CD14-positive monocyte (primary cell): ENCODE results near the gene LRRC8C. TPM values are rescaled to one million over a fixed set of nuclear protein-coding genes. Genes with fewer than 3 reads are reported as not detected.

Experiments used
- DNase-seq, 3 donors: peaks; one replicate each; pipeline ENCODE4 v3.0.0-alpha.2; 2011 to 2022
- H2AFZ ChIP-seq: 2 replicates; pipeline ENCODE4 v1.6.0; 2012; ENCODE audit warnings: mild to moderate bottlenecking, low read depth, low read length, inconsistent platforms; ENCODE audit not compliant: insufficient read depth, poor library complexity, severe bottlenecking
- H3K27ac ChIP-seq, 2 donors: 1 replicate in 1 of 2; 2 replicates in 1 of 2; pipeline ENCODE4 v1.5.1; 2012 to 2013; ENCODE audit warnings: low read length in 2 of 2, control low read depth in 1 of 2, inconsistent platforms in 1 of 2, low read depth in 1 of 2, mild to moderate bottlenecking in 1 of 2
- H3K27me3 ChIP-seq, 2 donors: one replicate each; pipeline versions ENCODE4 v1.6.0 to v1.6.1; 2011 to 2013; ENCODE audit warnings: low read length in 2 of 2; ENCODE audit not compliant: control insufficient read depth in 2 of 2, insufficient read depth in 2 of 2
- H3K36me3 ChIP-seq, 2 donors: replicated peaks in 1 of 2; 1 replicate in 1 of 2; 2 replicates in 1 of 2; pipeline versions ENCODE4 v1.5.1 to v1.6.1; 2012 to 2013; ENCODE audit warnings: low read length in 2 of 2, control low read depth in 1 of 2, inconsistent platforms in 1 of 2, mild to moderate bottlenecking in 1 of 2; ENCODE audit not compliant: insufficient read depth in 2 of 2, control insufficient read depth in 1 of 2
- H3K4me1 ChIP-seq, 2 donors: 1 replicate in 1 of 2; 2 replicates in 1 of 2; pipeline versions ENCODE4 v1.5.1 to v1.6.1; 2012 to 2013; ENCODE audit warnings: low read length in 2 of 2, control low read depth in 1 of 2, inconsistent platforms in 1 of 2, mild to moderate bottlenecking in 1 of 2, moderate library complexity in 1 of 2; ENCODE audit not compliant: insufficient read depth in 2 of 2, control insufficient read depth in 1 of 2
- H3K4me2 ChIP-seq: replicated peaks from 2 replicates; pipeline ENCODE3; 2012; ENCODE audit warnings: low read length, moderate library complexity, mild to moderate bottlenecking; ENCODE audit not compliant: poor library complexity, severe bottlenecking; ENCODE audit errors: extremely low read depth
- H3K4me3 ChIP-seq, 3 experiments: fragments of 200-600 bp in 1 of 3; sonication (generic) in 1 of 3; replicated peaks in 1 of 3; 1 replicate in 2 of 3; 2 replicates in 1 of 3; pipeline ENCODE4 v1.5.1; 2011 to 2013; ENCODE audit warnings: low read length in 3 of 3, mild to moderate bottlenecking in 3 of 3, control low read depth in 2 of 3, low read depth in 2 of 3, inconsistent platforms in 1 of 3, moderate library complexity in 1 of 3
- H3K79me2 ChIP-seq: 2 replicates; pipeline ENCODE4 v1.6.0; 2012; ENCODE audit warnings: mild to moderate bottlenecking, control low read depth, inconsistent platforms, low read length, moderate library complexity; ENCODE audit not compliant: insufficient read depth
- H3K9ac ChIP-seq: 2 replicates; pipeline ENCODE4 v1.6.0; 2017; ENCODE audit warnings: low read length, mild to moderate bottlenecking; ENCODE audit not compliant: insufficient read depth, poor library complexity, severe bottlenecking
- H3K9me3 ChIP-seq, 2 donors: replicated peaks in 1 of 2; 1 replicate in 1 of 2; 2 replicates in 1 of 2; pipeline versions ENCODE4 v1.5.1 to v1.6.1; 2012 to 2013; ENCODE audit warnings: low read length in 2 of 2, control low read depth in 1 of 2; ENCODE audit not compliant: control insufficient read depth in 1 of 2, insufficient read depth in 1 of 2
- H4K20me1 ChIP-seq: 2 replicates; pipeline ENCODE4 v1.6.0; 2012; ENCODE audit warnings: mild to moderate bottlenecking, low read length, control low read depth, moderate library complexity; ENCODE audit not compliant: insufficient read depth
- H3K27ac Mint-ChIP-seq, 7 donors: one replicate each; pipeline ENCODE4 v1.8.0; 2020; ENCODE audit warnings: mild to moderate bottlenecking in 7 of 7, mixed read lengths in 7 of 7, moderate library complexity in 6 of 7, inconsistent platforms in 2 of 7
- H3K27me3 Mint-ChIP-seq, 3 donors: one replicate each; pipeline ENCODE4 v1.8.0; 2021 to 2022; ENCODE audit warnings: low read depth in 3 of 3, mild to moderate bottlenecking in 3 of 3, mixed read lengths in 3 of 3, moderate library complexity in 3 of 3, inconsistent platforms in 1 of 3
- H3K36me3 Mint-ChIP-seq, 2 donors: one replicate each; pipeline ENCODE4 v1.8.0; 2020; ENCODE audit warnings: mixed read lengths in 2 of 2, inconsistent platforms in 1 of 2, mild to moderate bottlenecking in 1 of 2
- H3K4me1 Mint-ChIP-seq: one replicate; pipeline ENCODE4 v1.8.0; 2020; ENCODE audit warnings: mild to moderate bottlenecking, mixed read lengths
- H3K4me3 Mint-ChIP-seq, 2 donors: one replicate each; pipeline ENCODE4 v1.8.0; 2020; ENCODE audit warnings: mild to moderate bottlenecking in 2 of 2, mixed read lengths in 2 of 2, moderate library complexity in 1 of 2
- H3K9me3 Mint-ChIP-seq, 7 donors: one replicate each; pipeline ENCODE4 v1.8.0; 2020 to 2022; ENCODE audit warnings: mixed read lengths in 7 of 7, mild to moderate bottlenecking in 6 of 7, moderate library complexity in 6 of 7, inconsistent platforms in 2 of 7
- WGBS: methylation state at CpG from one replicate; pipeline ENCODE4 v1.1.5; 2013; ENCODE audit warnings: missing lambda C conversion rate; ENCODE audit not compliant: insufficient coverage; 5-methylcytosine and 5-hydroxymethylcytosine counted together
- intact Hi-C, 2 donors: fragments of 100-400 bp; cut with micrococcal nuclease; formaldehyde crosslinking; loops; one replicate each; pipeline versions ENCODE4 v1.15.0 to v1.15.1; 2023
- polyA plus RNA-seq, 3 donors: library from polyadenylated mRNA; depleted of rRNA in 1 of 3; unstranded in 2 of 3; stranded (reverse) in 1 of 3; fragments of 300-500 nt in 2 of 3; fragments of >200 nt in 1 of 3; fragmentation: Illumina TruSeq in 2 of 3; gene quantifications; 1 replicate in 2 of 3; 2 replicates in 1 of 3; pipeline ENCODE4 v1.2.3, GENCODE V29; 2012 to 2021
- TF ChIP-seq, protein P1 (sequence below): fragments of 200-600 bp; IDR thresholded peaks from one replicate; pipeline ENCODE4 v1.8.0; 2022; ENCODE audit warnings: antibody characterized with exemption, mild to moderate bottlenecking

Gene LRRC8C
- polyA plus RNA-seq, 3 donors = 13.0 to 18.6 (median 16.3) TPM

DNA sequence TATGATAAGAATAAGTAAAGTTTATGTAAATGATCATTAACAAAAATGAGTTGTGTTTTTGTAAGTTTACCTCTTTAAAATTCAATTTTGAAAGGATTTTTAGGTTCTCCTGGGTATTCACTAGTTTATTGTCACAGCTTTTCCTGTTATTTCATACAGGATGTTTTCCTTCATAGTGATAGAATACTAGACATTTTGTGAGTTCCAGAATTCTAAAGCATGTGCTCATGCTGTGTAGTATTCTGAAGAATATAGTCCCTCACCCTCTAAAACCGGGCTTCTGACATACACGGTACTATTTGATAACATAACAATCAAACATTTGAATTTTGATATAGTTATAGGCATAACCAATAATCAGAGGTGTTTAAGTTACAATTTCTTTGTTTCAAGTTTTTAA is 10.7 kb downstream of the LRRC8C start:
- Histone ChIP-seq H3K9ac (no peak overlapping the region), H2AFZ (no peak overlapping the region), H3K4me1 (peaks cover 23 to 39% of the 10 kb centered on the region in 2 donors), H3K4me2 (no peak overlapping the region), H4K20me1 (peaks cover 89% of the 10 kb centered on the region), H3K4me3 (no peak overlapping the region), H3K27me3 (no peaks in the 10 kb centered on the region), H3K36me3 (peaks cover 0 to 6% of the 10 kb centered on the region in 2 donors), H3K79me2 (peaks cover 100% of the 10 kb centered on the region), H3K9me3 (peaks cover 0 to 7% of the 10 kb centered on the region in 2 donors), H3K27ac (peak overlapping the region in 1 of 2 donors; percentile 64)
- TF ChIP-seq, protein P1, sequence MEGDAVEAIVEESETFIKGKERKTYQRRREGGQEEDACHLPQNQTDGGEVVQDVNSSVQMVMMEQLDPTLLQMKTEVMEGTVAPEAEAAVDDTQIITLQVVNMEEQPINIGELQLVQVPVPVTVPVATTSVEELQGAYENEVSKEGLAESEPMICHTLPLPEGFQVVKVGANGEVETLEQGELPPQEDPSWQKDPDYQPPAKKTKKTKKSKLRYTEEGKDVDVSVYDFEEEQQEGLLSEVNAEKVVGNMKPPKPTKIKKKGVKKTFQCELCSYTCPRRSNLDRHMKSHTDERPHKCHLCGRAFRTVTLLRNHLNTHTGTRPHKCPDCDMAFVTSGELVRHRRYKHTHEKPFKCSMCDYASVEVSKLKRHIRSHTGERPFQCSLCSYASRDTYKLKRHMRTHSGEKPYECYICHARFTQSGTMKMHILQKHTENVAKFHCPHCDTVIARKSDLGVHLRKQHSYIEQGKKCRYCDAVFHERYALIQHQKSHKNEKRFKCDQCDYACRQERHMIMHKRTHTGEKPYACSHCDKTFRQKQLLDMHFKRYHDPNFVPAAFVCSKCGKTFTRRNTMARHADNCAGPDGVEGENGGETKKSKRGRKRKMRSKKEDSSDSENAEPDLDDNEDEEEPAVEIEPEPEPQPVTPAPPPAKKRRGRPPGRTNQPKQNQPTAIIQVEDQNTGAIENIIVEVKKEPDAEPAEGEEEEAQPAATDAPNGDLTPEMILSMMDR = no peak
- Mint-ChIP-seq H3K27ac (no peak overlapping the region), H3K4me1 (peaks cover 43% of the 10 kb centered on the region), H3K4me3 (no peak overlapping the region), H3K9me3 (peaks cover 2 to 15% (median 6%) of the 10 kb centered on the region in 7 donors), H3K36me3 (peaks cover 8 to 19% of the 10 kb centered on the region in 2 donors), H3K27me3 (no peaks in the 10 kb centered on the region)
- intact Hi-C loops = no loop called here
- no CpG with 5 or more reads among the region's 2 CpGs for WGBS
- no peak for DNase-seq

DNA sequence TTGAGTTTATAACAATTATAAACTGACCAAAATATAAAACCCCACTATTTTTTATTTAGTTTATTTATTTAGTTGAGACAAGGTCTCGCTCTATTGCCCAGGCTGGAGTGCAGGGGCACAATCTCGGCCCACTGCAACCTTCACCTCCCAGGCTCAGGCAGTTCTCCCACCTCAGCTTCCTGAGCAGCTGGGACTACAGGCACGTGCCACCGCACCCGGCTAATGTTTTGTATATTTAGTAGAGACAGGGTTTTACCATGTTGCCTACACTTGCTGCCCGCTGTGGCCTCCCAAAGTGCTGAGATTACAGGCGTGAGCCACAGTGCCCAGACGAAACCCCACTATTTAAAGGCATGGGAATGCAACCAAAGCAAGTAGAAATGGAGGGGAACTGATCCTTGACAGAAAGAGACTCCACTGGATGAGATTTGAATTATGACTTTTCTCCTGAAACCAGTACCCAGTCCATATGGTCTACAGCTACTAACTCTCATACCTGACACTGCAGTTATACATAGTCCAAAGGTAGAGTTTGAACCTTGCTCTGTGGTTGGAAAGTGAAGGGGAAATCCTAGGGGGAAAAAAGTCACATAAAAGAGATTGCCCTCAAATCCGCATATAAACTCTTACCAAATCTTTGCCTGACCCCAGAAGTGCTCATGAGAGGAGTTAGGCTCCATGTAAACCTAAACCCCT is 11.3 kb downstream of the LRRC8C start:
- no peak overlapping the region for H3K4me3 ChIP-seq
- TF ChIP-seq, protein P1 = no peak
- H3K27ac ChIP-seq = no peak overlapping the region
- H3K27me3 ChIP-seq = no peaks in the 10 kb centered on the region
- intact Hi-C loops = no loop called here
- H3K9me3 ChIP-seq = peaks cover 0 to 7% of the 10 kb centered on the region in 2 donors
- no peak overlapping the region for H2AFZ ChIP-seq
- DNase-seq = no peak
- H3K36me3 Mint-ChIP-seq = peaks cover 6 to 19% of the 10 kb centered on the region in 2 donors
- H3K4me3 Mint-ChIP-seq = no peak overlapping the region
- H3K4me2 ChIP-seq = no peak overlapping the region
- H4K20me1 ChIP-seq = peaks cover 91% of the 10 kb centered on the region
- peaks cover 0 to 6% of the 10 kb centered on the region in 2 donors for H3K36me3 ChIP-seq
- H3K4me1 Mint-ChIP-seq = peaks cover 40% of the 10 kb centered on the region
- H3K27ac Mint-ChIP-seq = peak overlapping the region in 2 of 7 donors; percentile 30 to 67
- peaks cover 2 to 15% (median 6%) of the 10 kb centered on the region in 7 donors for H3K9me3 Mint-ChIP-seq
- WGBS = no CpG with 5 or more reads among the region's 9 CpGs
- peaks cover 100% of the 10 kb centered on the region for H3K79me2 ChIP-seq
- H3K27me3 Mint-ChIP-seq = no peaks in the 10 kb centered on the region
- H3K9ac ChIP-seq = no peak overlapping the region
- H3K4me1 ChIP-seq = peaks cover 20 to 37% of the 10 kb centered on the region in 2 donors
